KOPT-K1 (cell line): ENCODE measurements around the gene OSTF1.

Experiments used
- H3K27ac ChIP-seq: fragments of 200-600 bp; sonication (generic); 2 replicates; pipeline ENCODE4 v1.5.1; 2016; ENCODE audit warnings: antibody characterized with exemption, mild to moderate bottlenecking, low read depth, low read length; ENCODE audit not compliant: poor library complexity, severe bottlenecking
- H3K36me3 ChIP-seq: fragments of 200-600 bp; sonication (generic); 2 replicates; pipeline ENCODE4 v1.5.1; 2017; ENCODE audit warnings: antibody characterized with exemption, mild to moderate bottlenecking, low read length, moderate library complexity; ENCODE audit not compliant: insufficient read depth
- H3K9me3 ChIP-seq: fragments of 200-600 bp; sonication (generic); 2 replicates; pipeline ENCODE4 v1.5.1; 2017; ENCODE audit warnings: antibody characterized with exemption, low read length, mild to moderate bottlenecking; ENCODE audit not compliant: insufficient read depth, poor library complexity, severe bottlenecking

OSTF1 gene

GRCh38 chr9:75101004-75101588 is 12.8 kb downstream of the OSTF1 start:
- Histone ChIP-seq H3K36me3 (peaks cover 20% of the 10 kb centered on the region; the same call in 1 of the 2 replicates), H3K9me3 (no peaks in the 10 kb centered on the region), H3K27ac (no peak overlapping the region)

GRCh38 chr9:75102177-75102790 is 14.0 kb downstream of the OSTF1 start:
- Histone ChIP-seq H3K27ac (no peak overlapping the region), H3K36me3 (peaks cover 20% of the 10 kb centered on the region; the same call in 1 of the 2 replicates)

GRCh38 chr9:75104607-75105006 is 16.3 kb downstream of the OSTF1 start:
- H3K36me3 ChIP-seq: peaks cover 14% of the 10 kb centered on the region; the same call in 1 of the 2 replicates
- no peak overlapping the region for H3K27ac ChIP-seq
- H3K9me3 ChIP-seq: no peaks in the 10 kb centered on the region

More at GRCh38 chr9:75102177-75102790, 14.0 kb downstream of the OSTF1 start:
- H3K9me3 ChIP-seq: no peaks in the 10 kb centered on the region

GRCh38 chr9:75105019-75105540 is 16.8 kb downstream of the OSTF1 start:
- no peaks in the 10 kb centered on the region for H3K9me3 ChIP-seq
- peak overlapping the region; percentile 17 for H3K27ac ChIP-seq
- peaks cover 14% of the 10 kb centered on the region; the same call in 1 of the 2 replicates for H3K36me3 ChIP-seq

- Histone ChIP-seq H3K27ac (no peak overlapping the region), H3K36me3 (peaks cover 10% of the 10 kb centered on the region; the same call in 1 of the 2 replicates), H3K9me3 (no peaks in the 10 kb centered on the region)
These were observed 17.5 kb downstream of the OSTF1 start for GRCh38 chr9:75105841-75106240.

GRCh38 chr9:75106857-75107256 is 18.5 kb downstream of the OSTF1 start:
- Histone ChIP-seq H3K36me3 (peaks cover 6% of the 10 kb centered on the region; the same call in 1 of the 2 replicates), H3K9me3 (no peaks in the 10 kb centered on the region), H3K27ac (no peak overlapping the region)

GRCh38 chr9:75108571-75108970 is 20.3 kb downstream of the OSTF1 start:
- H3K36me3 ChIP-seq: no peaks in the 10 kb centered on the region
- H3K9me3 ChIP-seq: no peaks in the 10 kb centered on the region
- H3K27ac ChIP-seq: no peak overlapping the region

GRCh38 chr9:75109210-75109839 is 21.0 kb downstream of the OSTF1 start:
- H3K9me3 ChIP-seq: no peaks in the 10 kb centered on the region
- no peaks in the 10 kb centered on the region for H3K36me3 ChIP-seq
- no peak overlapping the region for H3K27ac ChIP-seq

GRCh38 chr9:75111019-75111622 is 22.8 kb downstream of the OSTF1 start:
- Histone ChIP-seq H3K9me3 (no peaks in the 10 kb centered on the region), H3K27ac (no peak overlapping the region), H3K36me3 (no peaks in the 10 kb centered on the region)

- H3K27ac ChIP-seq: no peak overlapping the region
- peaks cover 3% of the 10 kb centered on the region for H3K36me3 ChIP-seq
- peaks cover 4% of the 10 kb centered on the region for H3K9me3 ChIP-seq
These were observed 24.5 kb downstream of the OSTF1 start for GRCh38 chr9:75112789-75113188.

GRCh38 chr9:75116306-75116705 is 28.0 kb downstream of the OSTF1 start:
- Histone ChIP-seq H3K27ac (no peak overlapping the region), H3K9me3 (peaks cover 15% of the 10 kb centered on the region), H3K36me3 (peaks cover 34% of the 10 kb centered on the region)

GRCh38 chr9:75117564-75117963 is 29.2 kb downstream of the OSTF1 start:
- H3K36me3 ChIP-seq: peaks cover 41% of the 10 kb centered on the region
- peaks cover 15% of the 10 kb centered on the region for H3K9me3 ChIP-seq
- no peak overlapping the region for H3K27ac ChIP-seq

GRCh38 chr9:75120686-75121085 is 32.4 kb downstream of the OSTF1 start:
- Histone ChIP-seq H3K9me3 (peaks cover 15% of the 10 kb centered on the region), H3K27ac (no peak overlapping the region), H3K36me3 (peaks cover 41% of the 10 kb centered on the region)

- Histone ChIP-seq H3K9me3 (peaks cover 15% of the 10 kb centered on the region), H3K36me3 (peaks cover 41% of the 10 kb centered on the region), H3K27ac (no peak overlapping the region)
These were observed 33.7 kb downstream of the OSTF1 start for GRCh38 chr9:75121914-75122558.

- peaks cover 30% of the 10 kb centered on the region for H3K36me3 ChIP-seq
- peaks cover 4% of the 10 kb centered on the region for H3K9me3 ChIP-seq
- H3K27ac ChIP-seq: no peak overlapping the region
These were observed 35.4 kb downstream of the OSTF1 start for GRCh38 chr9:75123696-75124095.
